Measurements from ENCODE around the gene PAQR6.
A peak's percentile ranks its signal among the peaks of the same experiment; 100 is the strongest.

The PAQR6 gene

GRCh38 chr1:156198831-156199349 is 49.0 kb downstream of the PAQR6 start:
- in situ Hi-C loops (cut with HindIII; ENCODE audit: low sequenced_read_pairs) = no loop called here

GRCh38 chr1:156196445-156196844 is 51.4 kb downstream of the PAQR6 start:
- no peak overlapping the region for H3K4me3 ChIP-seq (ENCODE audit: low read depth, low read length)
- in situ Hi-C loops (cut with HindIII; ENCODE audit: low sequenced_read_pairs) = no loop called here
- no peak for DNase-seq (ENCODE audit: low read depth, low spot score)
- TF ChIP-seq CTCF (IDR thresholded peaks at IDR 0.05; ENCODE audit: low read depth, low read length) = no peak

More at GRCh38 chr1:156198831-156199349, 49.0 kb downstream of the PAQR6 start:
- DNase-seq (ENCODE audit: low read depth, low spot score) = no peak
- H3K4me3 ChIP-seq (ENCODE audit: low read depth, low read length) = no peak overlapping the region
- no peak for TF ChIP-seq CTCF (IDR thresholded peaks at IDR 0.05; ENCODE audit: low read depth, low read length)

- in situ Hi-C loops (cut with HindIII; ENCODE audit: low sequenced_read_pairs) = no loop called here
- H3K4me3 ChIP-seq (ENCODE audit: low read depth, low read length) = no peak overlapping the region
- TF ChIP-seq CTCF (IDR thresholded peaks at IDR 0.05; ENCODE audit: low read depth, low read length) = no peak
- no peak for DNase-seq (ENCODE audit: low read depth, low spot score)
These were observed 52.0 kb downstream of the PAQR6 start for GRCh38 chr1:156195853-156196252.

- peak overlapping the region; percentile 93 for H3K4me3 ChIP-seq (ENCODE audit: low read depth, low read length)
- no peak for DNase-seq (ENCODE audit: low read depth, low spot score)
- no peak for TF ChIP-seq CTCF (IDR thresholded peaks at IDR 0.05; ENCODE audit: low read depth, low read length)
- in situ Hi-C loops (cut with HindIII; ENCODE audit: low sequenced_read_pairs) = no loop called here
These were observed 53.6 kb downstream of the PAQR6 start for GRCh38 chr1:156194300-156194652.

- peak within 1 kb of the TSS; percentile 93 for H3K4me3 ChIP-seq (ENCODE audit: low read depth, low read length)
- in situ Hi-C loops (cut with HindIII; ENCODE audit: low sequenced_read_pairs) = no loop called here
- TF ChIP-seq CTCF (IDR thresholded peaks at IDR 0.05; ENCODE audit: low read depth, low read length) = peak; percentile 49
These were observed 54.2 kb downstream of the PAQR6 start, which contains the start of gene SLC25A44 for GRCh38 chr1:156193488-156194299. SLC25A44 (plus strand) TSS chr1:156194104; CDS start chr1:156199848, 5,744 bp downstream.

More at GRCh38 chr1:156193488-156194299, 54.2 kb downstream of the PAQR6 start, which contains the start of gene SLC25A44:
- peak; percentile 100 for DNase-seq (ENCODE audit: low read depth, low spot score)

Data from astrocyte of the spinal cord (primary cell).